Neuron (in vitro differentiated cells): Measurements from ENCODE around the gene ZNF277.

ENCODE experiments used
- H2AFZ ChIP-seq: one replicate; pipeline ENCODE4 v1.6.1; 2013; ENCODE audit warnings: low read depth, mild to moderate bottlenecking, inconsistent platforms, low read length, moderate library complexity
- H3K27me3 ChIP-seq: one replicate; pipeline ENCODE4 v1.6.1; 2013; ENCODE audit warnings: low read length; ENCODE audit not compliant: insufficient read depth
- H3K36me3 ChIP-seq: one replicate; pipeline ENCODE4 v1.6.1; 2013; ENCODE audit warnings: low read length; ENCODE audit not compliant: insufficient read depth
- H3K4me1 ChIP-seq: one replicate; pipeline ENCODE4 v1.6.1; 2013; ENCODE audit warnings: low read length; ENCODE audit not compliant: insufficient read depth
- H3K4me3 ChIP-seq: 2 replicates; pipeline ENCODE4 v1.5.1; 2013; ENCODE audit warnings: mild to moderate bottlenecking, low read length, moderate library complexity
- H3K9me3 ChIP-seq: one replicate; pipeline ENCODE4 v1.6.1; 2013; ENCODE audit warnings: low read length

ZNF277 gene

GRCh38 chr7:112279042-112279441 lies 72.5 kb downstream of the ZNF277 start:
- Histone ChIP-seq H2AFZ (no peak overlapping the region), H3K27me3 (no peaks in the 10 kb centered on the region), H3K4me1 (no peaks in the 10 kb centered on the region), H3K36me3 (no peaks in the 10 kb centered on the region), H3K9me3 (no peaks in the 10 kb centered on the region), H3K4me3 (no peak overlapping the region)

DNA sequence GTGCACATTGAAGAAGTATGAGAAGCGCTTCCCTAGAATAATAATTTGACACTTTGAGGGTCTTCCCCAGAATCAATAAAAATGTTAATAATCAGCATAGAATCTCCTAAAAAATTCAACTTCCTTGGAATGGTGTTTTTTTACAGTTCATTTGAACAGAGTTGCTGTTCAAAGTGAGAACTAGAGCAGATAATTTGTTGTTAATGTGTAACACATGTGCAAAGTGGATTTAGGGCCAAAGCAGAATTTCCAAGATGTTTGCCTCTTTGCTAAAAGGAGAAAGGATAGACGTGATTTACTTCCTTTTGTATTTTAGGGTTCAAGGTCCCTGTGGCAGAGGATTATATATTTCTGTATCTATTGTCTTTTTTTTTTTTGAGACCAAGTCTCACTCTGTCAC lies 73.8 kb downstream of the ZNF277 start:
- H3K4me1 ChIP-seq, result no peaks in the 10 kb centered on the region
- no peaks in the 10 kb centered on the region for H3K27me3 ChIP-seq
- H3K9me3 ChIP-seq, result no peaks in the 10 kb centered on the region
- no peak overlapping the region for H3K4me3 ChIP-seq
- H3K36me3 ChIP-seq, result no peaks in the 10 kb centered on the region
- H2AFZ ChIP-seq, result no peak overlapping the region

- Histone ChIP-seq H3K4me1 (no peaks in the 10 kb centered on the region), H3K27me3 (no peaks in the 10 kb centered on the region), H2AFZ (no peak overlapping the region), H3K9me3 (no peaks in the 10 kb centered on the region), H3K4me3 (no peak overlapping the region), H3K36me3 (peaks cover 4% of the 10 kb centered on the region)
Observed at GRCh38 chr7:112282476-112283188, 76.1 kb downstream of the ZNF277 start.

- no peaks in the 10 kb centered on the region for H3K27me3 ChIP-seq
- peaks cover 8% of the 10 kb centered on the region for H3K36me3 ChIP-seq
- H3K4me3 ChIP-seq, result no peak overlapping the region
- H3K9me3 ChIP-seq, result no peaks in the 10 kb centered on the region
- H3K4me1 ChIP-seq, result no peaks in the 10 kb centered on the region
- no peak overlapping the region for H2AFZ ChIP-seq
Observed at GRCh38 chr7:112283382-112283910, 77.0 kb downstream of the ZNF277 start.

GRCh38 chr7:112286250-112287086 lies 80.0 kb downstream of the ZNF277 start:
- no peaks in the 10 kb centered on the region for H3K4me1 ChIP-seq
- H2AFZ ChIP-seq, result no peak overlapping the region
- no peak overlapping the region for H3K4me3 ChIP-seq
- no peaks in the 10 kb centered on the region for H3K27me3 ChIP-seq
- H3K9me3 ChIP-seq, result no peaks in the 10 kb centered on the region
- peaks cover 11% of the 10 kb centered on the region for H3K36me3 ChIP-seq

- no peak overlapping the region for H3K4me3 ChIP-seq
- no peak overlapping the region for H2AFZ ChIP-seq
- H3K9me3 ChIP-seq, result no peaks in the 10 kb centered on the region
- peaks cover 11% of the 10 kb centered on the region for H3K36me3 ChIP-seq
- no peaks in the 10 kb centered on the region for H3K4me1 ChIP-seq
- H3K27me3 ChIP-seq, result no peaks in the 10 kb centered on the region
Observed at GRCh38 chr7:112288301-112288700, 81.8 kb downstream of the ZNF277 start.

DNA sequence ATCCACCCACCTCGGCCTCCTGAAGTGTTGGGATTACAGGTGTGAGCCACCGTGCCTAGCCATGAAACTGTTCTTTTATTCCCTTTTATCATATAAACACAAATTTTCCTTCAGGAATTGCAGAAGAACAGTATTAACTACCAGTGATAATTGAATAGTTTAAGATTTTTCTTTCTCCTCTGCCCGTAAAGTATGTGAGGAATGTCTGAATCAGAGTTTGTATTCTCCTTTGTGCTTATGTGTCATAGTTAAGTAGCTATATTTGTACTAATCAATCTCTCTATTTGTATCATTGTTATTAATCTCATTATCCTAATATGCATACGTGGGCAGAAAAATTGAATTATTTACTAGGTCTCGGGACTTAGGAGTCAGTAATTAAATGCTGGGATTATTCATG lies 83.6 kb downstream of the ZNF277 start:
- no peaks in the 10 kb centered on the region for H3K9me3 ChIP-seq
- no peaks in the 10 kb centered on the region for H3K4me1 ChIP-seq
- no peak overlapping the region for H2AFZ ChIP-seq
- peaks cover 11% of the 10 kb centered on the region for H3K36me3 ChIP-seq
- no peaks in the 10 kb centered on the region for H3K27me3 ChIP-seq
- H3K4me3 ChIP-seq, result no peak overlapping the region

GRCh38 chr7:112292162-112292561 lies 85.7 kb downstream of the ZNF277 start:
- H2AFZ ChIP-seq, result no peak overlapping the region
- H3K27me3 ChIP-seq, result no peaks in the 10 kb centered on the region
- H3K36me3 ChIP-seq, result peaks cover 7% of the 10 kb centered on the region
- H3K9me3 ChIP-seq, result no peaks in the 10 kb centered on the region
- no peaks in the 10 kb centered on the region for H3K4me1 ChIP-seq
- H3K4me3 ChIP-seq, result no peak overlapping the region

DNA sequence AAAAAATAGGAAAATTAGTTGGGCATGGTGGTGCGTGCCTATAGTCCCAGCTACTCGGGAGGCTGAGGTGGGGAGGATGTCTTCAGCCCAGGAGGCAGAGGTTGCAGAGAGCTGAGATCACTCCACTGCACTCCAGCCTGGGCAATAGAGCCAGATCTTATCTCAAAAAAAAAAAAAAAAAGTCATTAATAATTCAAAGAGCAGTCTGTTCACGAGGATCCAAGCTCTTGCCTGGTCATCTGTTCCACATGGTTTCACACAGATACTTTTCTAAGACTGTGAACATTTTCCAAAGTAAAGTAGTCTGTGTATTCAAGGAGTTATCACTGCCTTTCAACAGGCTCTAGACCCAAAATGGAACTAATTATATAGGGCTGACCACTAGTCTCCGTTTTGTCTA lies 86.9 kb downstream of the ZNF277 start:
- Histone ChIP-seq H3K9me3 (no peaks in the 10 kb centered on the region), H2AFZ (no peak overlapping the region), H3K36me3 (peaks cover 3% of the 10 kb centered on the region), H3K4me3 (no peak overlapping the region), H3K27me3 (no peaks in the 10 kb centered on the region), H3K4me1 (no peaks in the 10 kb centered on the region)

DNA sequence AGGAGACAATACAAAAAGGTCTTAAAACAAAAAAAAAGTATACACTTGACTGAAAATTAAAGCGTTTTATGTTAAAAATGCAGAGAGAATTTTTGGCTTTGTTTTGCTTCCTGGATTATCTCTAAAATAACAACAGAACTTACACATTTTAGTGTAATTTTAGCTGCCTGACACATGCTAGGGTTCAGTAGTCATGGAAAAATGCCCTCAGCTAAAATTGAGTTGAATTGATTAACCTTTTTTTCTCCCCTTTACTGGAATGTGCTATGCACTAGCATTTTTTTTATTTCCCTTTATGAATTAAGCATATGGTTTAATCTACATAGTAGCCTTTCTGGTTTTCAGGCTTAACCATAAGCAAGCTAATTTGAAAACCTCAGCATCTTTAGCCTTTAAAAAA lies 89.9 kb downstream of the ZNF277 start:
- H2AFZ ChIP-seq, result no peak overlapping the region
- no peak overlapping the region for H3K4me3 ChIP-seq
- H3K36me3 ChIP-seq, result no peaks in the 10 kb centered on the region

GRCh38 chr7:112297681-112298080 lies 91.2 kb downstream of the ZNF277 start:
- no peak overlapping the region for H3K4me3 ChIP-seq
- no peaks in the 10 kb centered on the region for H3K9me3 ChIP-seq
- no peak overlapping the region for H2AFZ ChIP-seq
- no peaks in the 10 kb centered on the region for H3K36me3 ChIP-seq
- H3K4me1 ChIP-seq, result no peaks in the 10 kb centered on the region
- H3K27me3 ChIP-seq, result no peaks in the 10 kb centered on the region

More for the DNA sequence above, 89.9 kb downstream of the ZNF277 start:
- Histone ChIP-seq H3K4me1 (no peaks in the 10 kb centered on the region), H3K9me3 (no peaks in the 10 kb centered on the region), H3K27me3 (no peaks in the 10 kb centered on the region)

DNA sequence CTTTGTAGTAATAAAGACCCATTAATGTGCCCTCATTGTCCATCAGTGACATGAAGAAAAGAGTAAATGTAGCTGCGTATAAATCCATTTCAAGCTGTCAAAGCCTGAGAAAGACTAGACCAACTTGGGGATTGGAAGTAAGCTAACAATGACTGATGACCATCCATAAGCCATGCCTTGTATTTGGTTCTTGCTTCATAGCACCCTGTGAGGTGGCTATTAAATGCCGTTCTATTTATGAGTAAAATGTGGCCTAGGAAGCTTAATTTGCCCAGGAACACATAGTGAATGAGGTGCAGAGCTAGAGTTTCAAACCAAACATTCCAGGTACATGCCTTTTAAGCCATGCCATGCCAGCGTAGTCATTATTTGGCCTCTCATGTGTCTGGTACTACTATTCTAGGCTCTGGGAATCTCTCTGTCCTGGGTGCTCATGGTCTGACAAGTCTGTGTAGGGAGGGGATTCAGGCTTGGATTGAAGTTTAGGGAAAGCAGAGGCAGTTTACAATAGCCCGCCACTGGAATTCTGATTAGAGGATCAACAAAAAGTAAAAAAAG lies 92.1 kb downstream of the ZNF277 start:
- Histone ChIP-seq H3K4me3 (no peak overlapping the region), H3K4me1 (no peaks in the 10 kb centered on the region), H2AFZ (no peak overlapping the region), H3K9me3 (no peaks in the 10 kb centered on the region), H3K27me3 (no peaks in the 10 kb centered on the region), H3K36me3 (no peaks in the 10 kb centered on the region)

- Histone ChIP-seq H3K4me1 (no peaks in the 10 kb centered on the region), H3K36me3 (no peaks in the 10 kb centered on the region)
Observed at GRCh38 chr7:112300072-112300471, 93.6 kb downstream of the ZNF277 start.

More at GRCh38 chr7:112300072-112300471, 93.6 kb downstream of the ZNF277 start:
- Histone ChIP-seq H3K4me3 (no peak overlapping the region), H3K27me3 (no peaks in the 10 kb centered on the region), H3K9me3 (no peaks in the 10 kb centered on the region), H2AFZ (no peak overlapping the region)
